ENCODE data around the gene DCLRE1B.

DCLRE1B gene

GRCh38 chr1:113928187-113928930 is 23.2 kb downstream of the DCLRE1B start:
- peak in 1 of 2 experiments; percentile 38 for DNase-seq

- peak; percentile 79 for DNase-seq
Measured at GRCh38 chr1:113928941-113929749, 24.0 kb downstream of the DCLRE1B start, which contains the start of gene HIPK1. Gene HIPK1, plus strand, starts transcription at chr1:113929324.

GRCh38 chr1:113929750-113930498 is 24.8 kb downstream of the DCLRE1B start:
- DNase-seq: no peak

GRCh38 chr1:113930499-113931161 is 25.5 kb downstream of the DCLRE1B start:
- DNase-seq: peak; percentile 71 to 74

GRCh38 chr1:113931451-113931851 is 26.3 kb downstream of the DCLRE1B start:
- peak; percentile 17 to 37 for DNase-seq

- no peak for DNase-seq
Measured at GRCh38 chr1:113934006-113934405, 28.9 kb downstream of the DCLRE1B start.

- no peak for DNase-seq
Measured at GRCh38 chr1:113934511-113935055, 29.5 kb downstream of the DCLRE1B start.

GRCh38 chr1:113935176-113935575 is 30.1 kb downstream of the DCLRE1B start:
- no peak for DNase-seq

GRCh38 chr1:113935970-113936369 is 30.8 kb downstream of the DCLRE1B start:
- no peak for DNase-seq

GRCh38 chr1:113937146-113937545 is 32.0 kb downstream of the DCLRE1B start:
- DNase-seq: no peak

GRCh38 chr1:113938192-113938591 is 33.1 kb downstream of the DCLRE1B start:
- no peak for DNase-seq

- no peak for DNase-seq
Measured at GRCh38 chr1:113940365-113941244, 35.5 kb downstream of the DCLRE1B start.

- no peak for DNase-seq
Measured at GRCh38 chr1:113941245-113941559, 36.1 kb downstream of the DCLRE1B start.

GRCh38 chr1:113942527-113942926 is 37.4 kb downstream of the DCLRE1B start:
- no peak for DNase-seq

- peak; percentile 92 to 93 for DNase-seq
Measured at GRCh38 chr1:113943028-113943811, 38.1 kb downstream of the DCLRE1B start.

GRCh38 chr1:113945329-113945728 is 40.2 kb downstream of the DCLRE1B start:
- DNase-seq: no peak

- DNase-seq: no peak
Measured at GRCh38 chr1:113946112-113946511, 41.0 kb downstream of the DCLRE1B start.

- no peak for DNase-seq
Measured at GRCh38 chr1:113946678-113947387, 41.7 kb downstream of the DCLRE1B start.

GRCh38 chr1:113947388-113948107 is 42.4 kb downstream of the DCLRE1B start:
- DNase-seq: no peak
